Measurements from ENCODE around the gene VANGL2. TPM values are rescaled to one million over a fixed set of nuclear protein-coding genes. Genes with fewer than 3 reads are reported as not detected.

The VANGL2 gene
- total and polyA plus RNA-seq, 2 of the 8 experiments (the other 6 are each of a cell fraction or from before 2014, with no cell fraction given), result 62.5 to 118 TPM

DNA sequence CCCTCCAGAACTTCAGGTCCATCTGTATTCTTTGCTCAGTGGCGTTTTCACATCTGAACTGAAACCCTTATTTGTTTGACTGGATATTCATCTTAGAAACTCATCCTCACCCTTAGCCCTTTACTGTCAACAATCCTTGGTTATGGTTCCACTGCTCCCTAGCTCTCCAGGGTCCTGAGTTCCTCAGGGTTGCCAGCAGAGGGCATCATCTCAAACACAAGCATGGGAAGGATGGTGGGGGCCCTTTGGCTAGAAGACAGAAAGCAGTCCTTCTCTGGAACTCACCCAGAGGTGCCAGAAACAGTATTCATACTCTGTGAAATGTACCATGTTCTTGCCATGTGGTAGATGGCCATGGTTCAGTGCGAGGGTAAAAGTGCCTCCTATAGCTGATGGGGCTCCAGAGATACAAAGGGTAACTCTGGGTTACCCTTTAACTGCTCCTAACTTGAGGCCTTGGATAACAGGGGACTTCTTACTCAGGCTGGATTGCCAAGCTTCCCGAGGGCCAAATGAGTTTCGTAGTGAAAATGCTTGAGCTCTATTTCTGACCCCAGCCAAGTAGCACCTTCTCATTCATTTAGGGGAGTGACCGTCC lies 45.9 kb upstream of the VANGL2 start:
- Histone ChIP-seq H3K9me3 (ENCODE audit: insufficient read depth in 2 of 2, low read depth in 1 of 2, low read length in 1 of 2) (no peaks in the 10 kb centered on the region), H4K20me1 (replicated peaks in 1 of 2; ENCODE audit: control insufficient read depth in 1 of 2, insufficient read depth in 2 of 2, low read length in 2 of 2) (peaks cover 0 to 5% of the 10 kb centered on the region in 2 experiments), H3K23me2 (ENCODE audit: low read depth, low read length) (no peaks in the 10 kb centered on the region), H2AK5ac (ENCODE audit: low read depth, low read length) (no peak overlapping the region), H2BK12ac (ENCODE audit: low read depth, low read length) (no peak overlapping the region), H2BK15ac (ENCODE audit: low read length) (no peak overlapping the region), H3K4me1 (replicated peaks in 1 of 4; ENCODE audit: control insufficient read depth in 3 of 4, insufficient read depth in 4 of 4, low read length in 3 of 4) (no peaks in the 10 kb centered on the region), H3K4me3 (ENCODE audit: extremely low read depth in 1 of 4, insufficient read depth in 2 of 4, low read depth in 3 of 4, low read length in 4 of 4) (no peak overlapping the region), H3K79me2 (ENCODE audit: control insufficient read depth in 1 of 2, insufficient read depth in 2 of 2, low read length in 2 of 2) (no peaks in the 10 kb centered on the region), H4K91ac (replicated peaks; ENCODE audit: insufficient read length, low read length) (no peak overlapping the region), H3K4ac (replicated peaks; ENCODE audit: insufficient read length, low read depth, low read length) (no peak overlapping the region), H3K36me3 (ENCODE audit: control insufficient read depth in 2 of 4, insufficient read depth in 4 of 4, low read length in 3 of 4) (peaks cover 31 to 74% (median 66%) of the 10 kb centered on the region in 4 experiments), H3K23ac (ENCODE audit: insufficient read length) (no peak overlapping the region), H4K5ac (ENCODE audit: insufficient read length, low read depth, low read length) (no peak overlapping the region), H3K9ac (replicated peaks in 1 of 4; ENCODE audit: extremely low read depth in 1 of 4, low read depth in 3 of 4, low read length in 3 of 4) (no peak overlapping the region), H2BK120ac (replicated peaks; ENCODE audit: low read depth, low read length) (no peak overlapping the region), H3K27me3 (replicated peaks in 1 of 4; ENCODE audit: control insufficient read depth in 3 of 4, extremely low read depth in 1 of 4, insufficient read depth in 3 of 4, low read length in 3 of 4) (no peaks in the 10 kb centered on the region), H3K27ac (ENCODE audit: low read depth, low read length) (no peak overlapping the region), H3K4me2 (ENCODE audit: insufficient read depth in 1 of 2, low read depth in 2 of 2, low read length in 2 of 2) (no peak overlapping the region), H3K14ac (ENCODE audit: insufficient read length) (no peak overlapping the region), H3K18ac (ENCODE audit: extremely low read depth, low read length) (no peak overlapping the region), H2BK20ac (ENCODE audit: low read length) (no peak overlapping the region), H2BK5ac (ENCODE audit: low read depth, low read length) (no peak overlapping the region), H3K79me1 (ENCODE audit: low read depth, low read length) (no peaks in the 10 kb centered on the region), H2AFZ (ENCODE audit: low read length) (no peak overlapping the region), H3K56ac (replicated peaks; ENCODE audit: insufficient read length, low read depth, low read length) (no peak overlapping the region), H4K8ac (ENCODE audit: extremely low read depth, insufficient read depth, low read length) (no peak overlapping the region)
- FAIRE-seq (peak; percentile 77), DNase-seq (ENCODE audit: low read depth in 1 of 2, low spot score in 2 of 2) (no peak)
- 80% methylated on average over 5 of the region's 5 CpGs; no CpG with 5 or more reads in 1 of the 2 experiments for WGBS, 2 experiments (ENCODE audit: extremely low coverage in 1 of 2, insufficient coverage in 1 of 2, insufficient read length in 1 of 2, insufficient replicate concordance in 2 of 2, low coverage in 1 of 2, low lambda C conversion rate in 2 of 2, missing lambda C conversion rate in 1 of 2)
- CTCF ChIA-PET (ENCODE audit: partially characterized antibody), result interaction anchor here (0.8 to 26.0 kb wide), 28 partner anchors 8 to 252 kb away, joined by 3 to 683 read pairs (median 6); partner anchors contain the start of genes COPA, NCSTN and NHLH1
- POLR2A ChIA-PET (ENCODE audit: partially characterized antibody), result interaction anchor here (1.0 to 17.2 kb wide), 7 partner anchors 10 to 185 kb away, joined by 3 to 244 read pairs (median 5); partner anchors contain the start of genes COPA, NCSTN and NHLH1
- no peak for TF ChIP-seq KDM1A (IDR thresholded peaks at IDR 0.05; ENCODE audit: borderline replicate concordance, low read length)
- TF ChIP-seq KDM4A (IDR thresholded peaks at IDR 0.05; ENCODE audit: low read depth, low read length, severe bottlenecking), result no peak
- no peak for TF ChIP-seq CTBP2 (IDR thresholded peaks at IDR 0.05; ENCODE audit: borderline replicate concordance, insufficient read depth, insufficient read length, low read length)
- no peak for TF ChIP-seq HDAC2 (IDR thresholded peaks at IDR 0.05; ENCODE audit: borderline replicate concordance in 1 of 2, low read depth in 2 of 2, low read length in 2 of 2)
- no peak for TF ChIP-seq PHF8 (conservative IDR thresholded peaks at IDR 0.05; ENCODE audit: low read depth, low read length)
- no peak for TF ChIP-seq KDM5A (IDR thresholded peaks at IDR 0.05; ENCODE audit: low read length)
- no peak for TF ChIP-seq CBX8 (IDR thresholded peaks at IDR 0.05; ENCODE audit: borderline replicate concordance, low read depth, low read length)
- no peak for TF ChIP-seq SIRT6 (IDR thresholded peaks at IDR 0.05; ENCODE audit: low read length)
- no peak for TF ChIP-seq SP4 (IDR thresholded peaks at IDR 0.05; ENCODE audit: low read length)
- peak; percentile 65 to 76 for TF ChIP-seq RAD21 (IDR thresholded peaks at IDR 0.05 in 1 of 2, conservative IDR thresholded peaks at IDR 0.05 in 1 of 2; ENCODE audit: low read depth in 2 of 2, low read length in 2 of 2)
- no peak for TF ChIP-seq SRF (IDR thresholded peaks at IDR 0.05; ENCODE audit: low read depth, low read length)
